Suprapubic skin (tissue), 4 donors: ENCODE data around the gene SCN2B. TPM values are rescaled to one million over a fixed set of nuclear protein-coding genes. Genes with fewer than 3 reads are reported as not detected.
A peak's percentile ranks its signal among the peaks of the same experiment; 100 is the strongest.

Experiments
- DNase-seq, 2 donors: peaks; one replicate each; pipeline ENCODE4 v3.0.0-alpha.2; 2019; ENCODE audit warnings: low spot score in 2 of 2
- H3K27ac ChIP-seq: fragments of 200-600 bp; sonication (generic); one replicate; pipeline ENCODE4 v1.5.1; 2019
- H3K27me3 ChIP-seq: fragments of 200-600 bp; sonication (generic); one replicate; pipeline ENCODE4 v1.5.1; 2019
- H3K36me3 ChIP-seq: fragments of 200-600 bp; sonication (generic); one replicate; pipeline ENCODE4 v1.5.1; 2019
- H3K4me1 ChIP-seq: fragments of 200-600 bp; sonication (generic); one replicate; pipeline ENCODE4 v1.5.1; 2019
- H3K4me3 ChIP-seq: fragments of 200-600 bp; sonication (generic); one replicate; pipeline ENCODE4 v1.5.1; 2019; ENCODE audit warnings: mild to moderate bottlenecking
- H3K9me3 ChIP-seq: fragments of 200-600 bp; sonication (generic); one replicate; pipeline ENCODE4 v1.5.1; 2019
- EP300 ChIP-seq: sonication (generic); formaldehyde crosslinking; IDR thresholded peaks from one replicate; pipeline ENCODE4 v1.6.1; 2017; ENCODE audit warnings: antibody characterized with exemption
- POLR2A ChIP-seq, 2 donors: fragments of 450-650 bp; IDR thresholded peaks; one replicate each; pipeline ENCODE4 v1.6.1; 2017; ENCODE audit warnings: antibody characterized with exemption in 2 of 2, mild to moderate bottlenecking in 2 of 2, moderate library complexity in 2 of 2
- POLR2AphosphoS5 ChIP-seq, 3 donors: sonication (generic); formaldehyde crosslinking; IDR thresholded peaks; one replicate each; pipeline ENCODE4 v1.6.1; 2017; ENCODE audit warnings: antibody characterized with exemption in 3 of 3
- WGBS: methylation state at CpG from one replicate; pipeline ENCODE4 v1.1.5; 2018; 5-methylcytosine and 5-hydroxymethylcytosine counted together
- total RNA-seq, 4 donors: library from RNA; depleted of rRNA; stranded (reverse); fragments of >200 nt; gene quantifications; one replicate each; pipeline ENCODE4 v1.1.0, GENCODE V29; 2016
- TF ChIP-seq, protein P1 (sequence below), 2 donors: fragments of 200-600 bp in 1 of 2; fragments of 450-650 bp in 1 of 2; sonication (generic) in 1 of 2; IDR thresholded peaks; one replicate each; pipeline ENCODE4 v1.5.1; 2016 to 2019; ENCODE audit warnings: antibody characterized with exemption in 2 of 2, mild to moderate bottlenecking in 1 of 2, moderate library complexity in 1 of 2

The SCN2B gene
- total RNA-seq, 4 donors from 2014 or later = 0.08 to 0.21 TPM; not detected in 2

GRCh38 chr11:118142081-118142480 is 34.4 kb downstream of the SCN2B start:
- no peak overlapping the region for H3K4me3 ChIP-seq
- WGBS = 57% methylated on average over 2 of the region's 2 CpGs
- H3K4me1 ChIP-seq = peaks cover 24% of the 10 kb centered on the region
- H3K27me3 ChIP-seq = peaks cover 19% of the 10 kb centered on the region
- H3K27ac ChIP-seq = no peak overlapping the region
- peak in 1 of 2 donors; percentile 53 for DNase-seq
- TF ChIP-seq POLR2AphosphoS5 (IDR thresholded peaks at IDR 0.05) (no peak), EP300 (no peak), POLR2A (IDR thresholded peaks at IDR 0.05) (no peak)
- TF ChIP-seq, protein P1, sequence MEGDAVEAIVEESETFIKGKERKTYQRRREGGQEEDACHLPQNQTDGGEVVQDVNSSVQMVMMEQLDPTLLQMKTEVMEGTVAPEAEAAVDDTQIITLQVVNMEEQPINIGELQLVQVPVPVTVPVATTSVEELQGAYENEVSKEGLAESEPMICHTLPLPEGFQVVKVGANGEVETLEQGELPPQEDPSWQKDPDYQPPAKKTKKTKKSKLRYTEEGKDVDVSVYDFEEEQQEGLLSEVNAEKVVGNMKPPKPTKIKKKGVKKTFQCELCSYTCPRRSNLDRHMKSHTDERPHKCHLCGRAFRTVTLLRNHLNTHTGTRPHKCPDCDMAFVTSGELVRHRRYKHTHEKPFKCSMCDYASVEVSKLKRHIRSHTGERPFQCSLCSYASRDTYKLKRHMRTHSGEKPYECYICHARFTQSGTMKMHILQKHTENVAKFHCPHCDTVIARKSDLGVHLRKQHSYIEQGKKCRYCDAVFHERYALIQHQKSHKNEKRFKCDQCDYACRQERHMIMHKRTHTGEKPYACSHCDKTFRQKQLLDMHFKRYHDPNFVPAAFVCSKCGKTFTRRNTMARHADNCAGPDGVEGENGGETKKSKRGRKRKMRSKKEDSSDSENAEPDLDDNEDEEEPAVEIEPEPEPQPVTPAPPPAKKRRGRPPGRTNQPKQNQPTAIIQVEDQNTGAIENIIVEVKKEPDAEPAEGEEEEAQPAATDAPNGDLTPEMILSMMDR (IDR thresholded peaks at IDR 0.05) = no peak
- no peaks in the 10 kb centered on the region for H3K9me3 ChIP-seq
- H3K36me3 ChIP-seq = no peaks in the 10 kb centered on the region

- Histone ChIP-seq H3K4me3 (no peak overlapping the region), H3K4me1 (peaks cover 13% of the 10 kb centered on the region), H3K27me3 (peaks cover 19% of the 10 kb centered on the region), H3K36me3 (no peaks in the 10 kb centered on the region), H3K27ac (no peak overlapping the region), H3K9me3 (no peaks in the 10 kb centered on the region)
- DNase-seq = no peak
- 36% methylated on average over 1 of the region's 1 CpG for WGBS
- TF ChIP-seq EP300 = no peak
- no peak for TF ChIP-seq POLR2AphosphoS5 (IDR thresholded peaks at IDR 0.05)
- TF ChIP-seq, protein P1 (IDR thresholded peaks at IDR 0.05) = no peak
- TF ChIP-seq POLR2A (IDR thresholded peaks at IDR 0.05) = no peak
Measured at GRCh38 chr11:118139578-118139977, 36.9 kb downstream of the SCN2B start.

DNA sequence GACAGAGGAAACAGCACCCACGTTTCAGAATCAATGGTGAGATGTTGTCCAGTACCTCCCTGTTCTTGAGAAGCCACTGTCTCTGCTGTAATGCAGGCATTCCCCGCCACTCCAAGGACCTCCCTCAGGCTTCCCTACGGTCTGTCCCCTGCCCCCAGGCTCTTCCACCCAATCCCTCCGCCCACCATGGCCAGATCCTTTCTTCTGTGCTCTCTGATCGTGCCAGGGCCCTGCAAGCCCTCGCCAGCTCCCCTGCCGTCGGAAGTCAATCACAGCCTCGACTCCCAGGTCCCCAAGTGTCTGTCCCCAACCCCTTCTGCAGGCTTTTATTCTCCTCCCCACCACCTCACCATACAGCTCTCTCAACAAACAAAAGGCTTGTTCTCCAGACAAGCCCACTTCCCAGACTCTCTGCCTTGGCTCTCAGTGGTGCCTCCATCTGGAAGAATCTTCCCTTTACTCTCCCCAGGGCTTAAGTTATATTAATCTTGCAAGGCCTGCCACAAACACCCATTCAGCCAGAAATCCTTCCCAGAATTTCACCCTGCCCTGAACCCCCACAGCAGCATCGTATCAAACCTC is 37.5 kb downstream of the SCN2B start:
- 66% methylated on average over 10 of the region's 10 CpGs for WGBS
- no peak overlapping the region for H3K27ac ChIP-seq
- H3K36me3 ChIP-seq = no peaks in the 10 kb centered on the region
- H3K27me3 ChIP-seq = peaks cover 19% of the 10 kb centered on the region
- no peak for TF ChIP-seq POLR2AphosphoS5 (IDR thresholded peaks at IDR 0.05)
- TF ChIP-seq, protein P1 (IDR thresholded peaks at IDR 0.05) = no peak
- TF ChIP-seq EP300 = no peak
- no peak for TF ChIP-seq POLR2A (IDR thresholded peaks at IDR 0.05)
- no peak for DNase-seq
- H3K4me1 ChIP-seq = peaks cover 13% of the 10 kb centered on the region
- H3K4me3 ChIP-seq = no peak overlapping the region
- no peaks in the 10 kb centered on the region for H3K9me3 ChIP-seq

DNA sequence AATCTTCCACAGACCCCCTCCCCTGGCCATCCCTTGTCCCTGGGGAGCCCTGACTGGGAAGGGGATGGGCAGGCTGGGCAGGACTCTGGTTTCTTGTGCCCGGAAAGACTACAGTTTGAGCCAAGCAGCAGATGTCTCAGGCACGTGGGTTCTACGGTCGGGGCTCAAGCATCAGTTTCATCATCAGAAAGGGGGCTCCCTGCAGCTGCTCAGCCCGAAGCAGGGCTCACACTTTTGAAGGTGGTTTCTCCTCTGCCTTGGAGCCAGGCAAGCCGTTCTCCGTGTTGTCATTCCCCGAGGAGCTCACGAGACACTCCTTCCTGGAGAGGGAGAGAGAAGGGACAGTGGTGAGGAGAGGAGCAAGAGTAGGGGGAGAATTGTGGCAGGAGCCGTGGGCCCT is 39.6 kb downstream of the SCN2B start:
- TF ChIP-seq, protein P1 (IDR thresholded peaks at IDR 0.05) = no peak
- TF ChIP-seq POLR2AphosphoS5 (IDR thresholded peaks at IDR 0.05) = no peak
- no peak overlapping the region for H3K4me3 ChIP-seq
- peaks cover 16% of the 10 kb centered on the region for H3K27me3 ChIP-seq
- H3K4me1 ChIP-seq = peaks cover under 1% of the 10 kb centered on the region
- no peaks in the 10 kb centered on the region for H3K9me3 ChIP-seq
- no peak overlapping the region for H3K27ac ChIP-seq
- DNase-seq = no peak
- H3K36me3 ChIP-seq = no peaks in the 10 kb centered on the region
- WGBS = 78% methylated on average over 10 of the region's 10 CpGs

GRCh38 chr11:118136341-118136740 is 40.1 kb downstream of the SCN2B start:
- no peak for DNase-seq
- no peaks in the 10 kb centered on the region for H3K4me1 ChIP-seq
- H3K36me3 ChIP-seq = no peaks in the 10 kb centered on the region
- TF ChIP-seq, protein P1 (IDR thresholded peaks at IDR 0.05) = no peak
- no peak for TF ChIP-seq EP300
- TF ChIP-seq POLR2AphosphoS5 (IDR thresholded peaks at IDR 0.05) = no peak
- no peak for TF ChIP-seq POLR2A (IDR thresholded peaks at IDR 0.05)
- H3K9me3 ChIP-seq = no peaks in the 10 kb centered on the region
- WGBS = 80% methylated on average over 2 of the region's 2 CpGs
- H3K27me3 ChIP-seq = peaks cover 15% of the 10 kb centered on the region
- no peak overlapping the region for H3K4me3 ChIP-seq
- H3K27ac ChIP-seq = no peak overlapping the region
